K562 (cell line): ENCODE measurements around the gene DHCR7. TPM values are rescaled to one million over a fixed set of nuclear protein-coding genes. Genes with fewer than 3 reads are reported as not detected.

Experiments
- ARID1B ChIP-seq: fragments of 450-650 bp; IDR thresholded peaks from 2 replicates; pipeline ENCODE4 v1.6.1; 2016; ENCODE audit warnings: antibody characterized with exemption, mild to moderate bottlenecking, inconsistent platforms
- CCNT2 ChIP-seq: IDR thresholded peaks from 2 replicates; pipeline ENCODE4 v1.6.1; 2011; ENCODE audit warnings: borderline replicate concordance, low read depth, mild to moderate bottlenecking, moderate library complexity, mixed read lengths, low read length; ENCODE audit not compliant: insufficient read length; ENCODE audit errors: extremely low read depth
- MBD2 ChIP-seq: sonication (generic); IDR thresholded peaks from 2 replicates; pipeline ENCODE4 v1.6.1; 2016; ENCODE audit warnings: low read depth, borderline replicate concordance
- NR0B1 ChIP-seq: fragments of 450-650 bp; IDR thresholded peaks from one replicate; pipeline ENCODE4 v1.6.1; 2018; ENCODE audit warnings: mild to moderate bottlenecking, moderate library complexity; ENCODE audit not compliant: partially characterized antibody
- RHOXF2B ChIP-seq: fragments of 250-450 bp; sonication (Bioruptor Pico); conservative IDR thresholded peaks from 2 replicates; pipeline ENCODE4 v1.5.1; 2021
- ZMIZ1 ChIP-seq, 2 experiments: fragments of 150-350 bp in 1 of 2; IDR thresholded peaks; 2 replicates each; pipeline ENCODE4 v1.6.1; 2012 to 2016; ENCODE audit warnings: low read depth in 2 of 2, low read length in 2 of 2, mild to moderate bottlenecking in 1 of 2, moderate library complexity in 1 of 2
- ZNF512 ChIP-seq: IDR thresholded peaks from 2 replicates; pipeline ENCODE4 v1.6.1; 2016; ENCODE audit warnings: missing genetic modification characterization, missing compliant biosample characterization
- ZNF717 ChIP-seq: fragments of 250-450 bp; sonication (Bioruptor Pico); IDR thresholded peaks from 2 replicates; pipeline ENCODE4 v1.5.0; 2021
- polyA plus RNA-seq, 8 experiments: library from polyadenylated mRNA; depleted of rRNA in 4 of 8; stranded (reverse) in 5 of 8; unstranded in 3 of 8; fragments of >200 nt; fragmentation: Nextera tagmentation in 2 of 8; fragmentation: Illumina TruSeq in 1 of 8; extraction: Ambion mirVana in 2 of 8; extraction: Trizol in 1 of 8; gene quantifications; 2 replicates each; pipeline versions ENCODE4 v1.2.1 to v1.2.3, GENCODE V29; 2011 to 2014; ENCODE audit warnings: inconsistent platforms in 1 of 8, missing spikeins in 1 of 8
- total RNA-seq, 7 experiments: library from RNA; depleted of rRNA in 6 of 7; stranded (reverse); fragments of >200 nt in 6 of 7; fragmentation: Illumina TruSeq in 2 of 7; extraction: Trizol in 2 of 7; gene quantifications; 2 replicates each; pipeline versions ENCODE4 v1.2.1 to v1.2.3, GENCODE V29; 2011 to 2021; ENCODE audit warnings: low replicate concordance in 1 of 7

DHCR7 gene
- total and polyA plus RNA-seq, 9 of the 15 experiments (the other 6 are each of a cell fraction or from before 2014, with no cell fraction given): 8.4 to 192 (median 82.4) TPM

- TF ChIP-seq NR0B1 (no peak), ARID1B (no peak), CCNT2 (no peak), MBD2 (no peak), ZNF512 (tag) (no peak), ZNF717 (CRISPR knock-in tag) (no peak), RHOXF2B (CRISPR knock-in tag) (no peak), ZMIZ1 (IDR thresholded peaks at IDR 0.05; ENCODE audit: low read depth in 2 of 2, low read length in 2 of 2) (no peak)
Observed at GRCh38 chr11:71438650-71439049, 9.5 kb downstream of the DHCR7 start (continued).
